PC-3 (cell line): ENCODE measurements around the gene SLC9A9.

Source experiments
- EZH2 ChIP-seq: fragments of 300-600 bp; sonication (generic); IDR thresholded peaks from one replicate; pipeline ENCODE4 v1.6.1; 2017; ENCODE audit warnings: antibody characterized with exemption, mild to moderate bottlenecking, low read length; ENCODE audit not compliant: unreplicated experiment
- TF ChIP-seq, protein P1 (sequence below): fragments of 300-600 bp; sonication (generic); conservative IDR thresholded peaks from 2 replicates; pipeline ENCODE4 v1.5.1; 2017; ENCODE audit warnings: antibody characterized with exemption, low read depth, mild to moderate bottlenecking, low read length

DNA sequence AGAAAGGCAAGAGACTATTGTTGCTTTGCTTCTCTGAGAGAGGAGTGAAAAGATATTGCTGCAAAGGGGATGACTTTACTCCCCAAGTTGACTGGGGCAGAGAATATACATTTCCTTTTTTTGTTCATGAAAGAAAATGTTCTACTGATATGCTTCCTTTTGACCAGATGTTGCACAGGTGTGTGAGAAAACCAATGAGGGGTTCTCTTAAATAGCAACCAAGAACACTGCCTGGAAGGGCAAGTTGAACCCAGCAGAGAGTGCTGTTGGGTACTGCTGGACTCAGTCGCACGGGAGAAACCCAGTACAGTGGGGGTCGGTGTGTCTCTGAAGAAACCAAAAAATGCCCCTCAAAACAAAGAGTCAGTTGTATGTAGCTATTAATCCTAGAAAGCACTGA lies 627.5 kb downstream of the SLC9A9 start:
- TF ChIP-seq, protein P1, sequence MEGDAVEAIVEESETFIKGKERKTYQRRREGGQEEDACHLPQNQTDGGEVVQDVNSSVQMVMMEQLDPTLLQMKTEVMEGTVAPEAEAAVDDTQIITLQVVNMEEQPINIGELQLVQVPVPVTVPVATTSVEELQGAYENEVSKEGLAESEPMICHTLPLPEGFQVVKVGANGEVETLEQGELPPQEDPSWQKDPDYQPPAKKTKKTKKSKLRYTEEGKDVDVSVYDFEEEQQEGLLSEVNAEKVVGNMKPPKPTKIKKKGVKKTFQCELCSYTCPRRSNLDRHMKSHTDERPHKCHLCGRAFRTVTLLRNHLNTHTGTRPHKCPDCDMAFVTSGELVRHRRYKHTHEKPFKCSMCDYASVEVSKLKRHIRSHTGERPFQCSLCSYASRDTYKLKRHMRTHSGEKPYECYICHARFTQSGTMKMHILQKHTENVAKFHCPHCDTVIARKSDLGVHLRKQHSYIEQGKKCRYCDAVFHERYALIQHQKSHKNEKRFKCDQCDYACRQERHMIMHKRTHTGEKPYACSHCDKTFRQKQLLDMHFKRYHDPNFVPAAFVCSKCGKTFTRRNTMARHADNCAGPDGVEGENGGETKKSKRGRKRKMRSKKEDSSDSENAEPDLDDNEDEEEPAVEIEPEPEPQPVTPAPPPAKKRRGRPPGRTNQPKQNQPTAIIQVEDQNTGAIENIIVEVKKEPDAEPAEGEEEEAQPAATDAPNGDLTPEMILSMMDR, result no peak
- no peak for TF ChIP-seq EZH2
